ACC112 (cell line): ENCODE data around the gene ADK.
"Not testable (repeated sequence)": the region's sequence is repeated elsewhere in the genome, so short reads cannot be mapped to it uniquely, and the experiment has no call there.

Experiments used
- H2AFZ ChIP-seq: fragments of 200-600 bp; sonication (generic); one replicate; pipeline ENCODE4 v1.6.0; 2017; ENCODE audit warnings: antibody characterized with exemption, low read length; ENCODE audit not compliant: unreplicated experiment
- H3K27ac ChIP-seq: fragments of 200-600 bp; sonication (generic); 2 replicates; pipeline ENCODE4 v1.5.1; 2014; ENCODE audit warnings: low read depth, mild to moderate bottlenecking, antibody characterized with exemption, low read length, moderate library complexity
- H3K27me3 ChIP-seq: fragments of 200-600 bp; sonication (generic); 2 replicates; pipeline ENCODE4 v1.6.1; 2014; ENCODE audit warnings: mild to moderate bottlenecking, antibody characterized with exemption, low read length, moderate library complexity, mixed read lengths; ENCODE audit not compliant: insufficient read depth
- H3K36me3 ChIP-seq: fragments of 200-600 bp; sonication (generic); 2 replicates; pipeline ENCODE4 v1.6.1; 2016; ENCODE audit warnings: mild to moderate bottlenecking, antibody characterized with exemption, low read length, moderate library complexity, mixed read lengths; ENCODE audit not compliant: insufficient read depth
- H3K4me1 ChIP-seq: fragments of 200-600 bp; sonication (generic); one replicate; pipeline ENCODE4 v1.6.1; 2016; ENCODE audit warnings: low read length, mixed read lengths; ENCODE audit not compliant: insufficient read depth, unreplicated experiment, control insufficient read depth
- H3K4me3 ChIP-seq: fragments of 200-600 bp; sonication (generic); 2 replicates; pipeline ENCODE4 v1.5.1; 2014; ENCODE audit warnings: mild to moderate bottlenecking, low read depth, low read length
- H3K79me2 ChIP-seq: fragments of 200-600 bp; sonication (generic); one replicate; pipeline ENCODE4 v1.6.0; 2016; ENCODE audit warnings: low read length; ENCODE audit not compliant: control insufficient read depth, unreplicated experiment, insufficient read depth

The ADK gene

DNA sequence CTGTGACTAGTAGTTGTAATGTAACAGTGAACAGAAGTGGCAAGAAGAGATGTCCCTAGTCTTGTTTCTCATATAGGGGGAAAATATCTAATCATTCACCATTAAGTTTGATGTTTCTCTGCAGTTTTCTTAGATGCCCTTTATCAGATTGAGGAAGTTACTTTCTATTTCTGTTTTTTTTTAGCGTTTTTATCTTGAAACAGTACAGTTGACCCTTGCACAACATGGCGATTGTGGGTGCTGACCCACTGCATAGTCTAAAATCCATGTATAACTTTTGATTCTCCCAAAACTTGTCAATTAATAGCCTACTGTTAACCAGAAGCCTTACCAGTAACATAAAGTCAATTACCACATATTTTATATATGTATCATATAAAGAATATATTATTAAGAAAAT is 192.0 kb downstream of the ADK start:
- no peak overlapping the region for H3K4me3 ChIP-seq
- no peaks in the 10 kb centered on the region for H3K4me1 ChIP-seq
- H3K27ac ChIP-seq: no peak overlapping the region
- no peaks in the 10 kb centered on the region for H3K27me3 ChIP-seq
- peaks cover 22% of the 10 kb centered on the region; the same call in 1 of the 2 replicates for H3K36me3 ChIP-seq
- H2AFZ ChIP-seq: no peak overlapping the region
- peaks cover 3% of the 10 kb centered on the region for H3K79me2 ChIP-seq

DNA sequence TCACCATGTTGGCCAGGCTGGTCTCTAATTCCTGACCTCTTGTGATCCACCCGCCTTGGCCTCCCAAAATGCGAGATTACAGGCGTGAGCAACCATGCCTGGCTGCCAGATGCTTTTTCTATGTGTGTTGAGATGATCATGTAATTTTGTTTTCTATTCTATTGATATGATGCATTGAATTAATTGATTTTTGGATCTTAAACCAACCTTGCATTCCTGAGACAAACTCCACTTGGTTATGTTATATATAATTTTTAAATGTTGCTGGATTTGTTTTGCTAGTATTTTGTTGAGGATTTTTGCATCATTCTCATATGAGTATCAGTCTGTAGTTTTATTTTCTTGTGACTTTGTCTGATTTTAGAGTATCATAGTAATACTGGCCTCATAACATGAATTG is 192.8 kb downstream of the ADK start:
- Histone ChIP-seq H3K36me3 (peaks cover 22% of the 10 kb centered on the region; the same call in 1 of the 2 replicates), H3K79me2 (peaks cover 3% of the 10 kb centered on the region), H2AFZ (no peak overlapping the region), H3K4me3 (no peak overlapping the region), H3K27ac (no peak overlapping the region), H3K27me3 (no peaks in the 10 kb centered on the region), H3K4me1 (no peaks in the 10 kb centered on the region)

DNA sequence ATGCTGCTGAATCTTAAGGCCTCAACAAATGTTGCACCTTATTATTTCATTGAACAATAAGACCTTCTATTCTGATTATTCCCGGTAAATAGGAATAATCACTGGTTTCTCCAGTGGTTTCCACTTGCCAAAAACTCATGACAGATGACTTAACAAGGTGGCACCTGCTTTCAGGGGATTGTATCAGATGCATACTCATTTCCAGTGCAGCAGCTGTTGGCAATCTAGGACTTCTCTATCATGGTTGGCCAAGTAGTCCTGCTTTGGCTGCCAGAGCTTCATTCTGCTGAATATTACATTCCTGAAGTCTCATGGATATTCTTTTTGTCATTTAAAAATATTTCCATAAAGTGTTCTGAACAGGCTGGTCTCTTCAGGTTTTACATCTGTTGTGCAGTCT is 193.3 kb downstream of the ADK start:
- no peak overlapping the region for H3K4me3 ChIP-seq
- H3K79me2 ChIP-seq: peaks cover 3% of the 10 kb centered on the region
- H3K27ac ChIP-seq: no peak overlapping the region

DNA sequence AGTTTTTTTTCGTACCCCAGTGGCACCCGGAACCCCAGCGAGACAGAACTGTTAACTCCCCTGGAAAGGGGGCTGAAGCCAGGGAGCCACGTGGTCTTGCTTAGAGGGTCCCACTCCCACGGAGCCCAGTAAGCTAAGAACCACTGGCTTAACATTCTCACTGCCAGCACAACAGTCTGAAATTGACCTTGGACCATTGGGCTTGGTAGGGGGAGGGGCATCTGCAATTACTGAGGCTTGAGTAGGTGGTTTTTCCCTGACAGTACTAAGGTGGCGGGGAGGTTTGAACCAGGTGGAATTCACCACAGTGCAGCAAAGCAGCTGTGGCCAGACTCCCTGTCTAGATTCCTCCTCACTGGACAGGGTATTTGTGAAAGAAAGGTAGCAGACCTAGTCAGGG is 196.5 kb downstream of the ADK start:
- no peaks in the 10 kb centered on the region for H3K4me1 ChIP-seq
- no peak overlapping the region for H3K4me3 ChIP-seq
- H3K27ac ChIP-seq: no peak overlapping the region
- H3K79me2 ChIP-seq: no peaks in the 10 kb centered on the region
- no peaks in the 10 kb centered on the region for H3K27me3 ChIP-seq
- H3K36me3 ChIP-seq: peaks cover 16% of the 10 kb centered on the region; the same call in 1 of the 2 replicates
- no peak overlapping the region for H2AFZ ChIP-seq

More for the DNA sequence above, 193.3 kb downstream of the ADK start:
- H3K4me1 ChIP-seq: no peaks in the 10 kb centered on the region
- peaks cover 22% of the 10 kb centered on the region; the same call in 1 of the 2 replicates for H3K36me3 ChIP-seq
- no peak overlapping the region for H2AFZ ChIP-seq
- no peaks in the 10 kb centered on the region for H3K27me3 ChIP-seq

DNA sequence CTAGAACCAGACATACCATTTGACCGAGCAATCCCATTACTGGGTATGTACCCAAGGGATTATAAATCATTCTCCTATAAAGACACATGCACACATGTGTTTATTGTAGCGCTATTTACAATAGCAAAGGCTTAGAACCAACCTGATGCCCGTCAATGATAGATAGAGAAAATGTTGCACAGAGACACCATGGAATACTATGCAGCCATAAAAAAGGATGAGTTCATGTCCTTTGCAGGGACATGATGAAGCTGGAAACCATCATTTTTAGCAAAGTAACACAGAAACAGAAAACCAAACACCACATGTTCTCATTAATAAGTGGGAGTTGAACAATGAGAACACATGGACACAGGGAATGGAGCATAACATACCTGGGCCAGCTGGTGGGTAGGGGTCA is 202.0 kb downstream of the ADK start:
- H3K79me2 ChIP-seq, H3K36me3 ChIP-seq, H3K4me1 ChIP-seq, H2AFZ ChIP-seq, H3K27ac ChIP-seq, H3K27me3 ChIP-seq, H3K4me3 ChIP-seq: not testable (repeated sequence)

DNA sequence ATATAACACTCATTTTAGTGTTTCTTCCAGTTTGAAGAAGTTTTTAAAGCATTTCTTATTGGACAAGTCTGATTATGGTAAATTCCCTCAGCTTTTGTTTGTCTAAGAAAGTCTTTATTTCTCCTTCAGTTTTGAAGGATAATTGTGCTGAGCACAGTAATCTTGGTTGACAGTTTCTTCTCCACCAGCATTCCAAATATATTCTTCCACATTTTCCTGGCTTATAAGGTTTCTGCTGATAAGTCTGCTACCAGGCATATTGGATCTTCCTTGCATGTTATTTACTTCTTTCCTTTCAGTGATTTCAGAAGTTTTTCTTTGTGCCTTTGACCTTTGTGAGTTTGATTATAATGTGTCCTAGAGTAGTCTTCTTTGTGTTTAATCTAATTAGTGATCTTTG is 210.7 kb downstream of the ADK start:
- no peaks in the 10 kb centered on the region for H3K79me2 ChIP-seq
- H3K36me3 ChIP-seq: peaks cover 40% of the 10 kb centered on the region
- H2AFZ ChIP-seq: no peak overlapping the region
- peaks cover 25% of the 10 kb centered on the region for H3K4me1 ChIP-seq
- no peak overlapping the region for H3K4me3 ChIP-seq
- no peak overlapping the region for H3K27ac ChIP-seq
- H3K27me3 ChIP-seq: no peaks in the 10 kb centered on the region

DNA sequence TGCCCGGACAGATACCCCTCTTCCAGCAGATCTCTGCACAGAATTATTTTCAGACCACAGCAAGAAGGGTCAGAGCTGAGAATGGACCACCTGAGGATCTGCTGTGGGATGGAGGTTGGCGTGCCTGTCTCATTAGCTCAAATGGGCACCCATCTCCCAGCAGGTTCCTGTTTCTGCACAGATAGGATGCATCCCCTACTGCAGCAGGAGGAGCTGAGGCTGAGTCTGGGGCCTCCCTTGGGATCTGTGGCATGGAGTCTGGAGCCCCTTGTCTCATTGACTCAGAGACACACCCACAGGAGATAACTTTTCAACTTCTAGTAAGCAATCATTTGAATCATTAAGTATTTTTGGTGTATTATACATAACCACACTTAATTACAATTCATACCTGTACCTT is 212.7 kb downstream of the ADK start:
- H3K79me2 ChIP-seq: peaks cover 3% of the 10 kb centered on the region
- H3K4me1 ChIP-seq: peaks cover 25% of the 10 kb centered on the region
- peaks cover 34% of the 10 kb centered on the region for H3K36me3 ChIP-seq
- H3K27me3 ChIP-seq: no peaks in the 10 kb centered on the region
- no peak overlapping the region for H2AFZ ChIP-seq
- no peak overlapping the region for H3K27ac ChIP-seq
- H3K4me3 ChIP-seq: no peak overlapping the region

DNA sequence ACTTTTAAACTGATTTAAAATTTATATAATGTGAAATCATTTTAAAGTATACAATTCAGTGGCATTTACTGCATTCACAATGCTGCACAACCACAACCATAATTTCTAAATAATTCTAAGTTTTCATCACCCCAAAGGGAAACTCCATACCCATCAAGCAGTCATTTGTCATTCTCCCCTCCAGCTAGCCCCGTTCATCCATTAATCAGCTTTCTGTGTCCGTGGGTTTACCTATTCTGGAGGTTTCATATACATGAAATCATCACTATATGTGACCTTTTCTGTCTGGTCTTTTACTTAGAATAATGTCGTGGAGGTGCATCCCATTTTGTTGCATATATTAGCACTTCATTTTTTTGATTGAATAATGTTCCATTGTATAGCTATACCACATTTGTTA is 214.1 kb downstream of the ADK start:
- H3K36me3 ChIP-seq: peaks cover 25% of the 10 kb centered on the region
- H3K27ac ChIP-seq: no peak overlapping the region
- peaks cover 25% of the 10 kb centered on the region for H3K4me1 ChIP-seq
- peaks cover 3% of the 10 kb centered on the region for H3K79me2 ChIP-seq
- H2AFZ ChIP-seq: no peak overlapping the region
- no peaks in the 10 kb centered on the region for H3K27me3 ChIP-seq
- no peak overlapping the region for H3K4me3 ChIP-seq

DNA sequence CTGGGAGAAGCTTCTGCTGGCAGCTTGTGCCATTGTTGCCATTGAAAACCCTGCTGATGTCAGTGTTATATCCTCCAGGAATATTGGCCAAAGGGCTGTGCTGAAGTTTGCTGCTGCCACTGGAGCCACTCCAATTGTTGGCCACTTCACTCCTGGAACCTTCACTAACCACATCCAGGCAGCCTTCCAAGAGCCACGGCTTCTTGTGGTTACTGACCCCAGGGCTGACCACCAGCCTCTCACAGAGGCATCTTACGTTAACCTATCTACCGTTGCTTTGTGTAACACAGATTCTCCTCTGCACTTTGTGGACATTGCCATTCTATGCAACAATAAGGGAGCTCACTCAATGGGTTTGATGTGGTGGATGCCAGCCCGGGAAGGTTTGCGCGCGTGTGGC is 220.7 kb downstream of the ADK start:
- Histone ChIP-seq H2AFZ (no peak overlapping the region), H3K4me1 (no peaks in the 10 kb centered on the region), H3K27ac (no peak overlapping the region), H3K79me2 (peaks cover 6% of the 10 kb centered on the region), H3K36me3 (no peaks in the 10 kb centered on the region), H3K27me3 (no peaks in the 10 kb centered on the region), H3K4me3 (no peak overlapping the region)

DNA sequence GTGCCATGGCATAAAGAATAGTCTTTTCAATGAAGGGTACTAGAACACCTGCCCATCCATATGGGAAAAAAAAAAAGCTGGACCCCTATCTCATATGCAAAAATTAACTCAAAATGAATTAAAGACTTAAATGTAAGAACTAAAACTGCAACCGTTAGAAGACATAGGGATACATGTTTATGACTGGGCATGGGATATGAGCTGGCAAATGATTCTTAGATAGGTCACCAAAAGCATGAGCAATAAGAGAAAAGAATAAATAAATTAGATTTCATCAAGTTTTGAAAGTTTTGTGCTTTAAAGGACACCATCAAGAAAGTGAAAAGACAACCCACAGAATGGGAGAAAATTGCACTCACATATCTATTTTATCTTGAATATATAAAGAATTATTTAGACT is 222.0 kb downstream of the ADK start:
- no peaks in the 10 kb centered on the region for H3K27me3 ChIP-seq
- no peak overlapping the region for H3K27ac ChIP-seq
- no peak overlapping the region for H3K4me3 ChIP-seq
- no peak overlapping the region for H2AFZ ChIP-seq
- no peaks in the 10 kb centered on the region for H3K4me1 ChIP-seq
- H3K36me3 ChIP-seq: no peaks in the 10 kb centered on the region
- H3K79me2 ChIP-seq: peaks cover 3% of the 10 kb centered on the region

DNA sequence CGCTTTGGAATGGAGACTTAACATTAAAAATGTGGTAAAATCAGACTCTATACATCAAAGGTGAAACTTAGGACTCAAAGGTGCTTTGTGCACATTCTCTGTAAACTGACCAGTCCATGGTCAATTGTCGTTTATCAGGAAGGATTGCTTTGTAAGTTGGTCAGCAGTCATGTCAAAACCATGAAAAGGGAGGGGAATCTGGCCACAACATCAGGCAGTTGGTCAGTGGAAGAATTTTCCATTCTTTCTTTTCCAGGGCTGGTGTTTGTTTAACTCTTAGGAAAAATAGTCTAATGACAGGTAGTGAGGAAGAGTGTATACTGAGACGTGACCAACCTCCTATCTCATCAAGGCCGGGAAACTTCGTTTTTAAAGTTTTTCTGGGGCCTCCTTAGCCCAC is 226.5 kb downstream of the ADK start:
- H3K4me1 ChIP-seq: no peaks in the 10 kb centered on the region
- H3K36me3 ChIP-seq: no peaks in the 10 kb centered on the region
- no peak overlapping the region for H2AFZ ChIP-seq
- H3K27me3 ChIP-seq: no peaks in the 10 kb centered on the region
- H3K79me2 ChIP-seq: peaks cover 3% of the 10 kb centered on the region
- no peak overlapping the region for H3K27ac ChIP-seq
- H3K4me3 ChIP-seq: no peak overlapping the region
